ENCODE data around the gene FHIT.

DNA sequence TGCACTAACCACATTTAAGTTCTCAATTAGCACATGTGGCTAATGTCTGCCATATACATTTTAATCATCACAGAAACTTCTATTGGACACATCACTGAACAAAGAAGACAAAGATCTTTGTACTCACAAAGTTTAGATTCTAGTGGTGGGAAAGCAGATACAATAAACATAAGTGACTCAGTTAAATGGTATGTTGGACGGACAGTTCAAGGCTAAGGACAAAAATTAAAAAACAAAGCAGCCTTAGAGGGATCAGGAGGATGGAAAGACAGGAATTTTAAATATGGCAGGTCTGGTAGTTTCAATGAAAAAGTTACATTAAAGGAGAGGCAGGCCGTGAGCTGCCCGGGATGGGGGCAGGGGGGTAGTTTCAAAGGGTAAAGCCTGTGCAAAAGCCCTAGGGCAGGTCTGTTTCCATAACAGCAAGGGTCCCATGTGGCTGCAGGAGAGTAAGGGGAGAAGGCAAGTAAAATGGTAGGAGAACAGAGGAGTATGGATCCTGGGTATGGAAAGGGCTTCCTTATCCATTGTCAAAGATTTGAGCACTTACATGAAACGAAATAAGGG lies 220.7 kb downstream of the FHIT start:
- TF ChIP-seq, protein P1, sequence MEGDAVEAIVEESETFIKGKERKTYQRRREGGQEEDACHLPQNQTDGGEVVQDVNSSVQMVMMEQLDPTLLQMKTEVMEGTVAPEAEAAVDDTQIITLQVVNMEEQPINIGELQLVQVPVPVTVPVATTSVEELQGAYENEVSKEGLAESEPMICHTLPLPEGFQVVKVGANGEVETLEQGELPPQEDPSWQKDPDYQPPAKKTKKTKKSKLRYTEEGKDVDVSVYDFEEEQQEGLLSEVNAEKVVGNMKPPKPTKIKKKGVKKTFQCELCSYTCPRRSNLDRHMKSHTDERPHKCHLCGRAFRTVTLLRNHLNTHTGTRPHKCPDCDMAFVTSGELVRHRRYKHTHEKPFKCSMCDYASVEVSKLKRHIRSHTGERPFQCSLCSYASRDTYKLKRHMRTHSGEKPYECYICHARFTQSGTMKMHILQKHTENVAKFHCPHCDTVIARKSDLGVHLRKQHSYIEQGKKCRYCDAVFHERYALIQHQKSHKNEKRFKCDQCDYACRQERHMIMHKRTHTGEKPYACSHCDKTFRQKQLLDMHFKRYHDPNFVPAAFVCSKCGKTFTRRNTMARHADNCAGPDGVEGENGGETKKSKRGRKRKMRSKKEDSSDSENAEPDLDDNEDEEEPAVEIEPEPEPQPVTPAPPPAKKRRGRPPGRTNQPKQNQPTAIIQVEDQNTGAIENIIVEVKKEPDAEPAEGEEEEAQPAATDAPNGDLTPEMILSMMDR (IDR thresholded peaks at IDR 0.05; ENCODE audit: low read depth, low read length, missing input control), result no peak
- TF ChIP-seq YY1 (IDR thresholded peaks at IDR 0.05), result no peak
- TF ChIP-seq, protein P2, sequence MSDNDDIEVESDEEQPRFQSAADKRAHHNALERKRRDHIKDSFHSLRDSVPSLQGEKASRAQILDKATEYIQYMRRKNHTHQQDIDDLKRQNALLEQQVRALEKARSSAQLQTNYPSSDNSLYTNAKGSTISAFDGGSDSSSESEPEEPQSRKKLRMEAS (IDR thresholded peaks at IDR 0.05), result no peak

All from liver (tissue), 2 donors.